PC-3 (cell line): ENCODE results near the gene SMC6. TPM values are rescaled to one million over a fixed set of nuclear protein-coding genes. Genes with fewer than 3 reads are reported as not detected.

ENCODE experiments used
- ATAC-seq: fragments of 200-7000 bp; cut with Tn5 transposase; 2 replicates; pipeline ENCODE4 v1.9.1; 2020; ENCODE audit warnings: mild to moderate bottlenecking, moderate library complexity
- BruUV-seq: library from RNA; stranded (reverse); fragments of 400-500 nt; replicated peaks from 2 replicates; lab custom pipeline; 2021; lab: Mats Ljungman, UMichigan
- CTCF ChIA-PET: fragments of 300-600 bp; sonication (Branson Sonifier 250); formaldehyde crosslinking; loops from one replicate; lab custom pipeline; 2022; ENCODE audit warnings: antibody characterized with exemption; lab: Charles Lee
- POLR2A ChIA-PET: fragments of 300-600 bp; sonication (Branson Sonifier 250); formaldehyde crosslinking; loops from one replicate; lab custom pipeline; 2022; ENCODE audit warnings: antibody characterized with exemption; ENCODE audit not compliant: unreplicated experiment; lab: Charles Lee
- DNase-seq: peaks from one replicate; pipeline ENCODE4 v3.0.0-alpha.2; 2015
- H2AFZ ChIP-seq: fragments of 300-600 bp; sonication (generic); 2 replicates; pipeline ENCODE4 v1.6.0; 2016; ENCODE audit warnings: antibody characterized with exemption, low read length
- H3F3A ChIP-seq: fragments of 300-600 bp; sonication (generic); one replicate; pipeline ENCODE4 v1.6.0; 2017; ENCODE audit warnings: antibody characterized with exemption, low read length, control low read depth, mild to moderate bottlenecking; ENCODE audit not compliant: unreplicated experiment
- H3K27ac ChIP-seq: fragments of 300-600 bp; sonication (generic); 2 replicates; pipeline ENCODE4 v1.5.1; 2016; ENCODE audit warnings: mild to moderate bottlenecking, low read length
- H3K27me3 ChIP-seq: fragments of 300-600 bp; sonication (generic); 2 replicates; pipeline ENCODE4 v1.6.1; 2016; ENCODE audit warnings: low read length, mixed read lengths
- H3K36me3 ChIP-seq: fragments of 300-600 bp; sonication (generic); 2 replicates; pipeline ENCODE4 v1.6.1; 2016; ENCODE audit warnings: low read depth, mixed run types, low read length, mixed read lengths
- H3K4me1 ChIP-seq: fragments of 300-600 bp; sonication (generic); 2 replicates; pipeline ENCODE4 v1.5.1; 2016; ENCODE audit warnings: low read length; ENCODE audit not compliant: insufficient read depth
- H3K4me2 ChIP-seq: fragments of 300-600 bp; sonication (generic); 2 replicates; pipeline ENCODE4 v1.6.0; 2016; ENCODE audit warnings: low read length
- H3K4me3 ChIP-seq: fragments of 300-600 bp; sonication (generic); 2 replicates; pipeline ENCODE4 v1.5.1; 2016; ENCODE audit warnings: mild to moderate bottlenecking, low read length, mixed read lengths
- H3K79me2 ChIP-seq: fragments of 300-600 bp; sonication (generic); 2 replicates; pipeline ENCODE4 v1.6.1; 2017; ENCODE audit warnings: low read length, mixed read lengths
- H3K9ac ChIP-seq: fragments of 300-600 bp; sonication (generic); 2 replicates; pipeline ENCODE4 v1.6.0; 2016; ENCODE audit warnings: mild to moderate bottlenecking, low read length
- H3K9me2 ChIP-seq: fragments of 300-600 bp; sonication (generic); replicated peaks from 2 replicates; pipeline ENCODE4 v1.6.1; 2016; ENCODE audit warnings: mixed run types, low read length, mixed read lengths
- H3K9me3 ChIP-seq: fragments of 300-600 bp; sonication (generic); 2 replicates; pipeline ENCODE4 v1.6.1; 2016; ENCODE audit warnings: low read length, mixed read lengths
- H4K20me1 ChIP-seq: fragments of 300-600 bp; sonication (generic); 2 replicates; pipeline ENCODE4 v1.6.1; 2016; ENCODE audit warnings: low read length, mixed read lengths
- EZH2 ChIP-seq: fragments of 300-600 bp; sonication (generic); IDR thresholded peaks from one replicate; pipeline ENCODE4 v1.6.1; 2017; ENCODE audit warnings: antibody characterized with exemption, mild to moderate bottlenecking, low read length; ENCODE audit not compliant: unreplicated experiment
- EZH2phosphoT487 ChIP-seq: fragments of 300-600 bp; sonication (generic); IDR thresholded peaks from 2 replicates; pipeline ENCODE4 v1.6.1; 2018; ENCODE audit warnings: mild to moderate bottlenecking, antibody characterized with exemption, low read length, borderline replicate concordance
- intact Hi-C: fragments of 100-400 bp; cut with micrococcal nuclease; formaldehyde crosslinking; loops from 2 replicates; pipeline ENCODE4 v1.9.0; 2023
- total RNA-seq: library from RNA; depleted of rRNA; stranded (reverse); fragments of >200 nt; gene quantifications from 2 replicates; pipeline ENCODE4 v1.2.3, GENCODE V29; 2014
- TF ChIP-seq, protein P1 (sequence below): fragments of 300-600 bp; sonication (generic); conservative IDR thresholded peaks from 2 replicates; pipeline ENCODE4 v1.5.1; 2017; ENCODE audit warnings: antibody characterized with exemption, low read depth, mild to moderate bottlenecking, low read length

The SMC6 gene
- total RNA-seq, 1 experiment from 2014 or later, result 15.6 TPM

GRCh38 chr2:17661460-17661859 lies 92.2 kb downstream of the SMC6 start:
- CTCF ChIA-PET, result interaction anchor here (0.9 kb wide), 1 partner anchor 10 kb away, joined by 5 read pairs; no protein-coding TSS in a partner anchor
- no peak for ATAC-seq
- peaks cover 8% of the 10 kb centered on the region; the same call in 1 of the 2 replicates for H3K36me3 ChIP-seq
- H3K4me2 ChIP-seq, result no peak overlapping the region
- no peak overlapping the region for H3K27ac ChIP-seq
- no peaks in the 10 kb centered on the region for H3K79me2 ChIP-seq
- H3K4me1 ChIP-seq, result no peaks in the 10 kb centered on the region
- no peaks in the 10 kb centered on the region for H3K27me3 ChIP-seq
- H3K4me3 ChIP-seq, result no peak overlapping the region
- no peak overlapping the region for H2AFZ ChIP-seq
- BruUV-seq, result no TSS peak
- no peaks in the 10 kb centered on the region for H3K9me3 ChIP-seq
- no peak for DNase-seq
- TF ChIP-seq EZH2 (no peak), EZH2phosphoT487 (no peak)
- TF ChIP-seq, protein P1, sequence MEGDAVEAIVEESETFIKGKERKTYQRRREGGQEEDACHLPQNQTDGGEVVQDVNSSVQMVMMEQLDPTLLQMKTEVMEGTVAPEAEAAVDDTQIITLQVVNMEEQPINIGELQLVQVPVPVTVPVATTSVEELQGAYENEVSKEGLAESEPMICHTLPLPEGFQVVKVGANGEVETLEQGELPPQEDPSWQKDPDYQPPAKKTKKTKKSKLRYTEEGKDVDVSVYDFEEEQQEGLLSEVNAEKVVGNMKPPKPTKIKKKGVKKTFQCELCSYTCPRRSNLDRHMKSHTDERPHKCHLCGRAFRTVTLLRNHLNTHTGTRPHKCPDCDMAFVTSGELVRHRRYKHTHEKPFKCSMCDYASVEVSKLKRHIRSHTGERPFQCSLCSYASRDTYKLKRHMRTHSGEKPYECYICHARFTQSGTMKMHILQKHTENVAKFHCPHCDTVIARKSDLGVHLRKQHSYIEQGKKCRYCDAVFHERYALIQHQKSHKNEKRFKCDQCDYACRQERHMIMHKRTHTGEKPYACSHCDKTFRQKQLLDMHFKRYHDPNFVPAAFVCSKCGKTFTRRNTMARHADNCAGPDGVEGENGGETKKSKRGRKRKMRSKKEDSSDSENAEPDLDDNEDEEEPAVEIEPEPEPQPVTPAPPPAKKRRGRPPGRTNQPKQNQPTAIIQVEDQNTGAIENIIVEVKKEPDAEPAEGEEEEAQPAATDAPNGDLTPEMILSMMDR, result no peak
- H3F3A ChIP-seq, result no peaks in the 10 kb centered on the region
- H4K20me1 ChIP-seq, result no peaks in the 10 kb centered on the region
- no peak overlapping the region for H3K9ac ChIP-seq
- H3K9me2 ChIP-seq, result no peaks in the 10 kb centered on the region
- intact Hi-C loops, result no loop called here
- POLR2A ChIA-PET, result no interaction called here

- POLR2A ChIA-PET, result no interaction called here
- Histone ChIP-seq H3K4me1 (no peaks in the 10 kb centered on the region), H3F3A (no peaks in the 10 kb centered on the region), H3K4me3 (no peak overlapping the region), H4K20me1 (no peaks in the 10 kb centered on the region), H3K9me2 (no peaks in the 10 kb centered on the region), H3K27ac (no peak overlapping the region), H3K27me3 (no peaks in the 10 kb centered on the region), H3K9me3 (no peaks in the 10 kb centered on the region), H3K4me2 (no peak overlapping the region), H3K79me2 (no peaks in the 10 kb centered on the region), H2AFZ (no peak overlapping the region), H3K36me3 (peaks cover 2% of the 10 kb centered on the region; the same call in 1 of the 2 replicates), H3K9ac (no peak overlapping the region)
- TF ChIP-seq EZH2phosphoT487 (no peak), EZH2 (no peak)
- TF ChIP-seq, protein P1, result no peak
- ATAC-seq, result no peak
- intact Hi-C loops, result no loop called here
- no peak for DNase-seq
- no TSS peak for BruUV-seq
- CTCF ChIA-PET, result no interaction called here
Measured at GRCh38 chr2:17660219-17660618, 93.4 kb downstream of the SMC6 start.

- POLR2A ChIA-PET, result no interaction called here
- Histone ChIP-seq H3K27me3 (no peaks in the 10 kb centered on the region), H3K4me1 (no peaks in the 10 kb centered on the region), H3K9ac (no peak overlapping the region), H3K79me2 (no peaks in the 10 kb centered on the region), H3K27ac (no peak overlapping the region), H3K4me2 (no peak overlapping the region), H4K20me1 (no peaks in the 10 kb centered on the region), H3K9me2 (no peaks in the 10 kb centered on the region), H3K4me3 (no peak overlapping the region), H2AFZ (no peak overlapping the region), H3K36me3 (no peaks in the 10 kb centered on the region; the same call in 1 of the 2 replicates), H3F3A (no peaks in the 10 kb centered on the region), H3K9me3 (no peaks in the 10 kb centered on the region)
- intact Hi-C loops, result no loop called here
- BruUV-seq, result no TSS peak
- TF ChIP-seq EZH2, result no peak
- no peak for TF ChIP-seq EZH2phosphoT487
- TF ChIP-seq, protein P1, result no peak
- ATAC-seq (no peak), DNase-seq (no peak)
- CTCF ChIA-PET, result no interaction called here
Measured at GRCh38 chr2:17658251-17658843, 95.3 kb downstream of the SMC6 start.
